GM12801 (cell line): Measurements from ENCODE around the gene COX10.

ENCODE experiments used
- TF ChIP-seq, protein P1 (sequence below): IDR thresholded peaks from one replicate; pipeline ENCODE4 v1.5.1; 2011; ENCODE audit warnings: control low read depth; ENCODE audit not compliant: insufficient read length; ENCODE audit errors: extremely low read depth

COX10 gene

GRCh38 chr17:14144508-14144907 is 75.2 kb downstream of the COX10 start:
- TF ChIP-seq, protein P1, sequence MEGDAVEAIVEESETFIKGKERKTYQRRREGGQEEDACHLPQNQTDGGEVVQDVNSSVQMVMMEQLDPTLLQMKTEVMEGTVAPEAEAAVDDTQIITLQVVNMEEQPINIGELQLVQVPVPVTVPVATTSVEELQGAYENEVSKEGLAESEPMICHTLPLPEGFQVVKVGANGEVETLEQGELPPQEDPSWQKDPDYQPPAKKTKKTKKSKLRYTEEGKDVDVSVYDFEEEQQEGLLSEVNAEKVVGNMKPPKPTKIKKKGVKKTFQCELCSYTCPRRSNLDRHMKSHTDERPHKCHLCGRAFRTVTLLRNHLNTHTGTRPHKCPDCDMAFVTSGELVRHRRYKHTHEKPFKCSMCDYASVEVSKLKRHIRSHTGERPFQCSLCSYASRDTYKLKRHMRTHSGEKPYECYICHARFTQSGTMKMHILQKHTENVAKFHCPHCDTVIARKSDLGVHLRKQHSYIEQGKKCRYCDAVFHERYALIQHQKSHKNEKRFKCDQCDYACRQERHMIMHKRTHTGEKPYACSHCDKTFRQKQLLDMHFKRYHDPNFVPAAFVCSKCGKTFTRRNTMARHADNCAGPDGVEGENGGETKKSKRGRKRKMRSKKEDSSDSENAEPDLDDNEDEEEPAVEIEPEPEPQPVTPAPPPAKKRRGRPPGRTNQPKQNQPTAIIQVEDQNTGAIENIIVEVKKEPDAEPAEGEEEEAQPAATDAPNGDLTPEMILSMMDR = no peak

- TF ChIP-seq, protein P1 = no peak
Observed at GRCh38 chr17:14149751-14150150, 80.4 kb downstream of the COX10 start.

- TF ChIP-seq, protein P1 = no peak
Observed at GRCh38 chr17:14150619-14151018, 81.3 kb downstream of the COX10 start.

GRCh38 chr17:14152721-14153120 is 83.4 kb downstream of the COX10 start:
- TF ChIP-seq, protein P1 = no peak

DNA sequence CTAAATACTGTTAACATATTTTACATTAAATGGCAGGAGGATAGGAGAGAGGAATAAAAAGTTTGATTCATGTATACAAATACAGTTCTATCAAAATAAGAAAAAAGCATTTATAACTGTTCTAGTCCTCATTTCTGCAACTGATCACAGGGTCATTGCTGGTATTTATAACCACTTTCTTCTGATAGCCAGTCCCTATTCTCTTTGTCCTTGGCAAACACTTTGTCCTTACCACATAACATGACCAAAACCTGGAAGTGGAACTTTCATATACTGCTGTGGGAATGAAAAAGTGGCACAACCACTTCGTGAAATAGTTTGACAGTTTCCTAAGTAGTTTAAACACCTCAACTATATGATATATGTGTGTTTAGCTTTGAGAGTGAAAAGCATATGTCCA is 84.1 kb downstream of the COX10 start:
- TF ChIP-seq, protein P1 = no peak

DNA sequence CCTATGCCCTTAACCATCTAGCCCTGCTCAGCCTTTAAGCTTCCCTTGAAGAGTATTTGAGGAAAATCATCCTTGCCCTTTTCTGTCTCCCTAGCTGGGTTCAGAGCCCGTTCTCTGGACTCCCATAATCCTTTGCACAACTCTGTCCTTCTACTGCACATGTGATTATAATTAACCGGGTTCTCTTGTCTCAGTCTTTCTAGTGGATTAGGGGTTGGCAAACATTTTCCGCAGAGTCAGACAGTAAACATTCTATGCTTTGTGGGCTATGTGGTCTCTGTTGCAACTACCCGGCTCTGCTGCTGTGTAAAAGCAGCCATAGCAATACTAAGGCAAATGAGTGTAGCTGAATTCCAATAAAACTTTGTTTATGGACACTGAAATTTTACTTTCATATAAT is 87.4 kb downstream of the COX10 start:
- TF ChIP-seq, protein P1 = no peak

GRCh38 chr17:14157822-14158221 is 88.5 kb downstream of the COX10 start:
- TF ChIP-seq, protein P1 = no peak

GRCh38 chr17:14158707-14159106 is 89.4 kb downstream of the COX10 start:
- TF ChIP-seq, protein P1 = no peak
